ENCODE measurements around the gene TEF.
A peak's percentile ranks its signal among the peaks of the same experiment; 100 is the strongest.

TEF gene

DNA sequence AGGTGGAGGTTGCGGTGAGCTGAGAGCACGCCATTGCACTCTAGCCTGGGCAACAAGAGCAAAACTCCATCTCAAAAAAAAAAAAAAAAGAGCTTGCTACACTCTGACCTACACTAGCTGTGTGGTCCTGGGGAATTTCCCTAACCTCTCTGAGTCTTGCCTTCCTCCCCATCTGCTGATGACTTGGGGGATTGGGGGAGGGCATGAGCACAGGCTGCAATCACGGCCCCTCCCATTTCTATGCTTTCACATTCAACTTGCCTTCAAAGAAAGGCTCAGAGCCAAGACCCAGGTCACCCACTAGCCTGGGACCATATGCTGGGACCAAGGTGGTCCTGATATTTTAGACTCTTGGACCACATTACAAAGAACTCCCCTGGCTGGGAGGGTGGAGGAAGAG lies 39.8 kb upstream of the TEF start:
- H3K79me2 ChIP-seq (ENCODE audit: low read length), result no peaks in the 10 kb centered on the region
- no peak overlapping the region for H3K4me3 ChIP-seq (ENCODE audit: low read length)
- no peaks in the 10 kb centered on the region for H3K4me1 ChIP-seq (ENCODE audit: low read length)
- H3K9ac ChIP-seq (ENCODE audit: low read length), result no peak overlapping the region
- TF ChIP-seq EZH2phosphoT487 (IDR thresholded peaks at IDR 0.05; ENCODE audit: low read length), result no peak
- TF ChIP-seq, protein P1, sequence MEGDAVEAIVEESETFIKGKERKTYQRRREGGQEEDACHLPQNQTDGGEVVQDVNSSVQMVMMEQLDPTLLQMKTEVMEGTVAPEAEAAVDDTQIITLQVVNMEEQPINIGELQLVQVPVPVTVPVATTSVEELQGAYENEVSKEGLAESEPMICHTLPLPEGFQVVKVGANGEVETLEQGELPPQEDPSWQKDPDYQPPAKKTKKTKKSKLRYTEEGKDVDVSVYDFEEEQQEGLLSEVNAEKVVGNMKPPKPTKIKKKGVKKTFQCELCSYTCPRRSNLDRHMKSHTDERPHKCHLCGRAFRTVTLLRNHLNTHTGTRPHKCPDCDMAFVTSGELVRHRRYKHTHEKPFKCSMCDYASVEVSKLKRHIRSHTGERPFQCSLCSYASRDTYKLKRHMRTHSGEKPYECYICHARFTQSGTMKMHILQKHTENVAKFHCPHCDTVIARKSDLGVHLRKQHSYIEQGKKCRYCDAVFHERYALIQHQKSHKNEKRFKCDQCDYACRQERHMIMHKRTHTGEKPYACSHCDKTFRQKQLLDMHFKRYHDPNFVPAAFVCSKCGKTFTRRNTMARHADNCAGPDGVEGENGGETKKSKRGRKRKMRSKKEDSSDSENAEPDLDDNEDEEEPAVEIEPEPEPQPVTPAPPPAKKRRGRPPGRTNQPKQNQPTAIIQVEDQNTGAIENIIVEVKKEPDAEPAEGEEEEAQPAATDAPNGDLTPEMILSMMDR (IDR thresholded peaks at IDR 0.05; ENCODE audit: low read length), result no peak
- no peak for TF ChIP-seq EZH2 (optimal IDR thresholded peaks at IDR 0.05; ENCODE audit: low read depth, low read length)
- no peak overlapping the region for H3K4me2 ChIP-seq (ENCODE audit: low read depth, low read length)
- peak; percentile 29 for DNase-seq
- H3K9me2 ChIP-seq (replicated peaks; ENCODE audit: insufficient read depth, low read length), result no peaks in the 10 kb centered on the region
- H2AFZ ChIP-seq (ENCODE audit: low read length), result no peak overlapping the region
- H3K9me3 ChIP-seq (replicated peaks; ENCODE audit: insufficient read depth, low read length), result no peaks in the 10 kb centered on the region
- no peaks in the 10 kb centered on the region for H3K27me3 ChIP-seq (replicated peaks; ENCODE audit: insufficient read depth, low read length)
- H3K36me3 ChIP-seq (replicated peaks; ENCODE audit: insufficient read depth, low read length), result no peaks in the 10 kb centered on the region
- H4K20me1 ChIP-seq (ENCODE audit: insufficient read depth, low read length), result no peaks in the 10 kb centered on the region
- H3F3A ChIP-seq (ENCODE audit: insufficient read depth, low read length), result no peaks in the 10 kb centered on the region
- H3K27ac ChIP-seq (ENCODE audit: low read length), result no peak overlapping the region

DNA sequence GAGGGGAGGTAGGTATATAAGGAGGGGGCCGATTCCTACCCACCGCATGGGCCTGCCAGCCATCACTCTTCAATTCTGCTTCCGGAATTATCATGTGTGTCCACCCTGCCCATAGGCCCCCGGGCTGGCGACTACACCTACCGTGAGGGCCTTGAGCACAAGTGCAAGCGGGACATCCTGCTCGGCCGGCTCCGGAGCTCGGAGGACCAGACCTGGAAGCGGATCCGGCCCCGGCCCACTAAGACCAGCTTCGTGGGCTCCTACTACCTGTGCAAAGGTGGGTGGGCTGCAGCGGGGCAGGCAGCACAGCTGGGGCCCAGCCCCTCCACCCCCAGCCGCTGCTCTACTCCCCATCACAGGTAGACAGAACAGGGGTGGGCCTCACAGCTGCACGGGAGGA lies 38.4 kb upstream of the TEF start:
- TF ChIP-seq EZH2 (optimal IDR thresholded peaks at IDR 0.05; ENCODE audit: low read depth, low read length) (no peak), EZH2phosphoT487 (IDR thresholded peaks at IDR 0.05; ENCODE audit: low read length) (no peak)
- TF ChIP-seq, protein P1 (IDR thresholded peaks at IDR 0.05; ENCODE audit: low read length), result no peak
- H3K36me3 ChIP-seq (replicated peaks; ENCODE audit: insufficient read depth, low read length), result no peaks in the 10 kb centered on the region
- H3K9ac ChIP-seq (ENCODE audit: low read length), result no peak overlapping the region

DNA sequence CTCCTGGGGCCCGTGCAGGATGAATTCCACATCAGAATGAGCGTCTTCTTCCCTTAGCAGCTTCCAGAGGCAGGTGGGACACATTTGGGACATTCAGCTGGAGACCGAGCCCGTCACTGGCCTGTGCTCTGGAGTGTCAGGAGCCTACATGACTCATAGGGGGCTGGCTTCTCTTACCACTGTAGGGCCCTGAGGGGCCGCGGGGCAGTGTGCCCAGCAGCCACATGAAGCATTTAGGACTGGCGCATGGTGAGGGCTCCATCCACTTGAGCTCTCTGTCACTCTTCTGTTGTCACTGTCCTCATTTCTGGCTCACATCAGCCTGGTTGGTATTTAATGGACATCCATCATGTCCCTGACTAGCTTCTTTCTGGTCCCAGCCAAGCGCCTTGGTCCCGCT lies 38.0 kb upstream of the TEF start:
- Histone ChIP-seq H3K9ac (ENCODE audit: low read length) (no peak overlapping the region), H3F3A (ENCODE audit: insufficient read depth, low read length) (no peaks in the 10 kb centered on the region), H3K27ac (ENCODE audit: low read length) (no peak overlapping the region), H3K27me3 (replicated peaks; ENCODE audit: insufficient read depth, low read length) (no peaks in the 10 kb centered on the region), H3K4me1 (ENCODE audit: low read length) (no peaks in the 10 kb centered on the region), H4K20me1 (ENCODE audit: insufficient read depth, low read length) (no peaks in the 10 kb centered on the region), H3K36me3 (replicated peaks; ENCODE audit: insufficient read depth, low read length) (no peaks in the 10 kb centered on the region), H2AFZ (ENCODE audit: low read length) (no peak overlapping the region), H3K4me2 (ENCODE audit: low read depth, low read length) (no peak overlapping the region), H3K79me2 (ENCODE audit: low read length) (no peaks in the 10 kb centered on the region), H3K9me2 (replicated peaks; ENCODE audit: insufficient read depth, low read length) (no peaks in the 10 kb centered on the region), H3K9me3 (replicated peaks; ENCODE audit: insufficient read depth, low read length) (no peaks in the 10 kb centered on the region), H3K4me3 (ENCODE audit: low read length) (no peak overlapping the region)
- TF ChIP-seq EZH2phosphoT487 (IDR thresholded peaks at IDR 0.05; ENCODE audit: low read length) (no peak), EZH2 (optimal IDR thresholded peaks at IDR 0.05; ENCODE audit: low read depth, low read length) (no peak)
- TF ChIP-seq, protein P1 (IDR thresholded peaks at IDR 0.05; ENCODE audit: low read length), result no peak
- no peak for DNase-seq

More for the DNA sequence above, 38.4 kb upstream of the TEF start:
- Histone ChIP-seq H3K4me1 (ENCODE audit: low read length) (no peaks in the 10 kb centered on the region), H3F3A (ENCODE audit: insufficient read depth, low read length) (no peaks in the 10 kb centered on the region), H4K20me1 (ENCODE audit: insufficient read depth, low read length) (no peaks in the 10 kb centered on the region), H3K4me2 (ENCODE audit: low read depth, low read length) (no peak overlapping the region), H3K9me2 (replicated peaks; ENCODE audit: insufficient read depth, low read length) (no peaks in the 10 kb centered on the region), H3K9me3 (replicated peaks; ENCODE audit: insufficient read depth, low read length) (no peaks in the 10 kb centered on the region), H3K4me3 (ENCODE audit: low read length) (no peak overlapping the region), H3K27me3 (replicated peaks; ENCODE audit: insufficient read depth, low read length) (no peaks in the 10 kb centered on the region), H3K79me2 (ENCODE audit: low read length) (no peaks in the 10 kb centered on the region), H3K27ac (ENCODE audit: low read length) (no peak overlapping the region), H2AFZ (ENCODE audit: low read length) (no peak overlapping the region)
- no peak for DNase-seq

Data from MM.1S (cell line).